ENCODE data around the gene MTTP. TPM values are rescaled to one million over a fixed set of nuclear protein-coding genes. Genes with fewer than 3 reads are reported as not detected.

The MTTP gene
- total RNA-seq, 1 donor from 2014 or later, result not detected

- DNase-seq (ENCODE audit: low read depth in 2 of 2), result no peak
Observed at GRCh38 chr4:99593781-99594641, 19.4 kb downstream of the MTTP start.

DNA sequence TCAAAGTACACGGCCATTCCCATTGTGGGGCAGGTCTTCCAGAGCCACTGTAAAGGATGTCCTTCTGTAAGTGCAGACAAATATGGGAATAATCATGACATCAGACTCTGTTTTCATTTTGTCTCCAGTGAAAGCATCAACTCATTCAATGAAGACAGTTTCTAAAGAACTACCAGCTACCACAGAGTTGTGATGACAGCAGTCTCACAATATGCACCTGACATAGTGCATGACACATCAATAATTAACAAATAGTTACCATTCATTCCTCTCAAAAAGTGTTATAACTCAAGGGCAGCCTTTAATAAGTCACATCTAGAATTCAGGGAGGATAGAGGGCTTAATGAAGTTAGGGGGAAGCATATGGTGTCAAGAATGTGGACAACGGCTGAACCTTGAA lies 20.2 kb downstream of the MTTP start:
- no peak for DNase-seq (ENCODE audit: low read depth in 2 of 2)

- no peak for DNase-seq (ENCODE audit: low read depth in 2 of 2)
Observed at GRCh38 chr4:99606716-99607115, 32.1 kb downstream of the MTTP start.

- DNase-seq (ENCODE audit: low read depth in 2 of 2), result no peak
Observed at GRCh38 chr4:99608417-99608816, 33.8 kb downstream of the MTTP start.

DNA sequence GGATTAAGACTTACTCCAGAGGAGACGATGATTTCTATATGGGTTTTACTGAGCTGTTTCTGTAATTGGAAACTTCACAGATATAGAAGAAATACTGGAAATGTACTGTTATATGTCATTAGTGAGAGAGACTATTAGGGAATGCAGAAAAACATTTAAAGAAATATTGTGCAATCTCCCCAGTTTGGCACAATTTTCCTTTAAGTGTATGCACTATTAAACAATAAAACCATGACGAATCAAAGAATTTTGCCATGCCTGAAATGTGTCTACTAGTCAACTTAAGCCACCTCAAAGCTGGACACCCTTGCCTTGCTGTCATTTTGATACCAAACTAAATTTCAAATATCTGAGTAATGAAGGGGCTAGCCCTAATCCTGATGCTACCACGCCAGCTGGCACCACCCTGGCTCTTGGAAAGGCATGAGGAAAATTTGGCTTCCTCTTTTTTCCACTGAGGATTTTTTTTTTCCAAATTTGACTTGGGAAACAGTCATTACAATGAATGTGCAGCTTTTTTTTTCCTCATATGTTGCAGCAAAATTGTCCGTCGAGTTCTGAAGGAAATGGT lies 36.1 kb downstream of the MTTP start:
- DNase-seq (ENCODE audit: low read depth in 2 of 2), result no peak

- DNase-seq (ENCODE audit: low read depth in 2 of 2), result no peak
Observed at GRCh38 chr4:99612281-99612680, 37.7 kb downstream of the MTTP start.

DNA sequence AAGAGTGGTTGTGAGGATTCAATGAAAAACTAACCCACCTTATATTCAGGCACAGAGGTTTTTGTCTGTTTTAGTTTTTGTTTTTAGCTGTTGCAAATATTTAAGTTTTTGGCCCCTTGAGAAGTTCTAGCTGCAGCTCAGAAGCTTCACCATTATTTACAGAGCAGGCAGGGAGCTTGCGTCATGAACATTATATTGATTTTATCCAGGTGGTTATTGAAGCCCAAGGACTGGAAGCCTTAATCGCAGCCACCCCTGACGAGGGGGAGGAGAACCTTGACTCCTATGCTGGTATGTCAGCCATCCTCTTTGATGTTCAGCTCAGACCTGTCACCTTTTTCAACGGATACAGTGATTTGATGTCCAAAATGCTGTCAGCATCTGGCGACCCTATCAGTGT lies 38.1 kb downstream of the MTTP start:
- DNase-seq (ENCODE audit: low read depth in 2 of 2), result no peak

DNA sequence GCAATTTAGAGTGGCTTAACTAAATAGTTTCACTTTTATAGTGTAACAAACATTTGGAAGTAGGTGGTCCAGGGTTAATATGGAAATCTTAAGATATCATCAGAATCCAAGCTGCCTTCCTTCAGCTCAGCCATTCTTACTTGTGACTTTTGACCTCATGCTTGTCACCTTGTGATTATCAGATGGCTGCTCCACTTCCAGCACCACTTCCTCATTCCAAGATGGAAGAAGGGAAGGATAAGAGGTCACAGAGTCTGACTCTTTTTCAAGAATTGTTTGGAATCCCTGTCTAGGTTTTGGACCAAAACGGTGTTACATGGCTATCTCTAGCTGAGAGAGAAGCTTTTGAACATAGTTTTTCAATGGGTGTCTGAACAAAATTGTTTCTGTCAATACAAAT lies 39.9 kb downstream of the MTTP start:
- no peak for DNase-seq (ENCODE audit: low read depth in 2 of 2)

GRCh38 chr4:99615170-99615820 lies 40.7 kb downstream of the MTTP start:
- DNase-seq (ENCODE audit: low read depth in 2 of 2), result no peak

- no peak for DNase-seq (ENCODE audit: low read depth in 2 of 2)
Observed at GRCh38 chr4:99617374-99617773, 42.8 kb downstream of the MTTP start.

DNA sequence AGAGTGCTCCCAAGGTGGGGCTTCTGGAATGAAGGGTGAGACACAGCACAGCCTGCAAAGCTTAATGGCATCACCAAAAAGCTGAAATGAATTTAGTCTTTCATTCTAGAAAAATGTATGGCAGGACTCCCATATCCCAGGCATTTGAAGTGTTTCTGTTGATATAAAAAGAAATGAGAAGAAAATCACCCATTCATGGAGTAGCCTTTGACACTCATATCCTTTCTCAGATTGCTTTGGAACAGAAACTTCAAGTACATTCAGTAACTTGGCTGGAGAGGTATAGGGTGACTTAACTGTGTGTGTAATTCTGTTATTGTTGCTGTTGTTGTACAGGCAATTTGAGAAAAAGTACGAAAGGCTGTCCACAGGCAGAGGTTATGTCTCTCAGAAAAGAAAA lies 47.7 kb downstream of the MTTP start:
- DNase-seq (ENCODE audit: low read depth in 2 of 2), result no peak

DNA sequence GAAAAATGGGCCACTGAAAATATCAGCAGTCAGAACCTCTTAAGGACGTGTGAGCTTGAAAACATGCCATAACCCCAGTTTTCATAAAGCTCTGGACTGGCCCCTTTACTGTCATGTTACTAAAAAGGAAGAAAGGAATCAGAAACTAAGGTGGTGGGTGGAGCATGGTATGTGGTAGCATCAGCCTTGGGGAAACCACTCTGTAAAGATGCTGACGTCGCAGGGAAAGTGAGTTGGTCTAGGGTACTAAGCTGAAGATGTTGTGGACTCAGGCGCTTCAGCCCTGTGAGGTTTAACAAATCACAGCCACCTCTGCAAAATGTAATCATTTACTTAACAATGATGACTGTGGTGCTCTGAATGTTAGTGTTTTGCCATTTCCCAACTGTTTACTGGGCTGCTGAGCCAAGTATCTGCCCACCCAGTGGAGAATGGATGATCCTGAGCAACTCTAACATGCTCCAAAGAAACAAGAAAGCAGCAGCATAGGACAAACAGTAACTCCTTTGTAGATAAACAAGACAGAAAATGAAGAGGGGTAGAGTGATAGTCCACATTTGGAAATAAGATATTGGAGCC lies 49.6 kb downstream of the MTTP start:
- no peak for DNase-seq (ENCODE audit: low read depth in 2 of 2)

GRCh38 chr4:99625369-99625768 lies 50.7 kb downstream of the MTTP start:
- DNase-seq (ENCODE audit: low read depth in 2 of 2), result no peak

DNA sequence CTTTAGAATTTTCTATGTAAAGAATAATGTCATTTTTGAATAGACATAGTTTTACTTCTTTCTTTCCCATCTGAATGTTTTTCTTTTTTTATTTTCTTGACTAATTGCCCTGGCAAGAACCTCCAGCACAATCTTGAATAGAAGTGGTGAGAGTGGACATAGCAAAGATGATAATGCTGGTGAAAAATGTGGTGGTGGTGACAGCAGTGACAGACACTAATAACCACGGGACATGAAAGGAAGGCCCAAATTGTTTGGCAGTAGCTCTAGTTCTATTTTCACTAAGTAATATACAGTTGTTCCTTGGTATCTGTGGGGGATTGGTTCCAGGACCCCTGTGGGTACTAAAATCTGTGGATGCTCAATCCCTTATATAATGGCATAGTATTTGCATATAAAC lies 53.4 kb downstream of the MTTP start:
- no peak for DNase-seq (ENCODE audit: low read depth in 2 of 2)

GRCh38 chr4:99629962-99630554 lies 55.4 kb downstream of the MTTP start:
- no peak for DNase-seq (ENCODE audit: low read depth in 2 of 2)

GRCh38 chr4:99630857-99631360 lies 56.3 kb downstream of the MTTP start:
- no peak for DNase-seq (ENCODE audit: low read depth in 2 of 2)

DNA sequence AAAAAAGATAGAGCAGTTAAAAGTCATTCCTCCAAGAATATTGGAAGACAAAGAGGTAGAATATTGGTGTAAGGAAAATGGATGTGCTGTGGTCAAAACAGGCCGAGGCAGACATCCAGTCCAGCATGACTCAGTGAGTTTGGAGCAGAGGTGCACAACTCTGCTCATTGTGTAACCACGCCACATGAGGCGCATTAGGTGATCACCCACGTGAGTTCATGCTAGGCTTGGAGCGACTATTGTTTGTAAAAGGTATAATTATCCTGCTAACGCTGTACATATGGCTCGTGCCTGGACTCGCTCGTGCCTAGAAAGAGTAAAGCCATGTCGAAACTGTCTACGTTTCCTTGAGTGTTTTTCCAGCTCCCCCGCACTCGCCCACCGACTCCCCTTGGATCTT lies 59.1 kb downstream of the MTTP start:
- DNase-seq (ENCODE audit: low read depth in 2 of 2), result no peak

DNA sequence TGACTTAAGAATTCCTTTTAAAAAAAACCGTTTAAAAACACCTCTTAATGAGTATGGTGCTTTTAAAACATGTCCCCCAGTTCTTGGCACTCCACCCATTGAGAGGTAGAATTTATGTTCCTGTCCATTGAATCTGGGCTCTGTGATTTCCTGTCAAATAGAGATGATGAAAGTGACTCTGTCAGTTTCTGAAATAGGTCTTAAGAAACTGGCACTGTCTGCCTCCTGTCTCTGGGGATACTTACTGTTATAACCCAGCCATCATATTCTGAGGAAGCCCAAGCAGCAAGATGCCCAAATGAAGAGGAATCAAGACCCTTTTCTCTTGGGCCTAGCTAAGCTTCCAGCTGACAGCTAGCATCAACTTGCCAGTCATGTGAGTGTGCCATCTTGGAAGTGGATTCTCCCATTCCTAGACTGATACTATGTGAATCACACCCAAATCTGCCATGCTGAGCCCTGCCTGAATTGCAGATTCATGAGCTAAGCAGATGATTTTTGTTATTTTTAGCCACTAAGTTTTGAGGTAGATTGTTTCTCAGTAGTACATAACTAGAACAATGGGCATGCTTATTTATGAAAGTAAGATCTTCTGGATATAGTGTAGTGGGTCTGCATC lies 60.2 kb downstream of the MTTP start:
- no peak for DNase-seq (ENCODE audit: low read depth in 2 of 2)

DNA sequence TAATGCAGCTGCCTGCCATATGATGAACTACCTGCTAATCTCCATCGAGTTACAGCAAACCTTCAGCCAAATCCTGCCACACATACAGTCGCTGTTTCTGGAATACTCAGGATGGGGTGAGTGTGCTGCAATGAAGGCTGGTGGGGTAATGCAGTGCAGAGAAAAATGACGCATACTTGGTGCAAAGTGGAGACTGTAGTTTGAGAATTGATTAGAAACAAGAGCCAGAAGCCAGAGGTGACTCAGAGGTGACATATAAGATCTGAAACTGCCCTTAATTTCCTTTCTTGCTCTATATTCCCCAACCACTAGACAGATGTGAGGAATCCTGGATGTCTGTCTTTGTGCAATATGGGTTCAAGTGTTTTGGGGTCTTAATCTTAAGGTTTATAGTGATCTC lies 61.0 kb downstream of the MTTP start:
- no peak for DNase-seq (ENCODE audit: low read depth in 2 of 2)

DNA sequence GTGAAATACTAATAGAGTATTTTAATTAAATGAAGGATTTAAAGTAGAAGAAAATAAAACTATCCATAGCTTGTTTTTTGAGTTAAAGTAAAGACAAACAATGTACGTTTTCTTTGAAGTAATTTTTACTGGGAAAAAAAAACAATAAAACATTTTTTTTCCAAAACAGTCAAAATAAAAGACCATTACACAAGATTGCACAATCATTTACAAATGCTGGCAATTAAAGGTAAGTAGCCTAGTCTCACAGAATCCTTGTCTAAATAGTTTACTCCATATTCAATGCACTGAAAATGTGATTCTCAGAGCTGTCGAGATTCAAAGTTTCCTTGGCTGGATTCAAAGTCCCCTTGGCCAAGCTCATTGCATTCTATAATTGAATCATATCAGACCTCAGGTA lies 61.8 kb downstream of the MTTP start:
- DNase-seq (ENCODE audit: low read depth in 2 of 2), result no peak

GRCh38 chr4:99637174-99637573 lies 62.5 kb downstream of the MTTP start:
- DNase-seq (ENCODE audit: low read depth in 2 of 2), result no peak
